SIG-M5 (cell line): ENCODE measurements around the gene COG3.
"Not testable (repeated sequence)": the region's sequence is repeated elsewhere in the genome, so short reads cannot be mapped to it uniquely, and the experiment has no call there.

ENCODE experiments used
- DNase-seq: peaks from one replicate; lab custom pipeline; 2025; lab: John Stamatoyannopoulos, UW

COG3 gene

GRCh38 chr13:45464687-45465453 lies at the start of gene COG3:
Gene COG3, plus strand, starts transcription at chr13:45464939. Its CDS starts 98 bp downstream, at chr13:45465037.
- peak; percentile 98 for DNase-seq

- no peak for DNase-seq
Observed at GRCh38 chr13:45415112-45415511, 49.6 kb upstream of the COG3 start.

GRCh38 chr13:45416516-45417128 lies 48.1 kb upstream of the COG3 start:
- no peak for DNase-seq

GRCh38 chr13:45417790-45418534 lies 46.8 kb upstream of the COG3 start, which contains the start of gene SLC25A30:
Gene SLC25A30, minus strand, starts transcription at chr13:45418373. Its CDS starts 6,948 bp downstream, at chr13:45411425.
- DNase-seq, result peak; percentile 30

- DNase-seq, result not testable (repeated sequence)
Observed at GRCh38 chr13:45419389-45419788, 45.4 kb upstream of the COG3 start.

- DNase-seq, result no peak
Observed at GRCh38 chr13:45419945-45420344, 44.8 kb upstream of the COG3 start.

- DNase-seq, result no peak
Observed at GRCh38 chr13:45422731-45423292, 41.9 kb upstream of the COG3 start.

GRCh38 chr13:45426056-45426841 lies 38.5 kb upstream of the COG3 start:
- DNase-seq, result not testable (repeated sequence)

- DNase-seq, result no peak
Observed at GRCh38 chr13:45432737-45433380, 31.9 kb upstream of the COG3 start.

GRCh38 chr13:45433381-45433790 lies 31.4 kb upstream of the COG3 start:
- DNase-seq, result no peak

- DNase-seq, result no peak
Observed at GRCh38 chr13:45434556-45435371, 30.0 kb upstream of the COG3 start.

- no peak for DNase-seq
Observed at GRCh38 chr13:45436332-45436731, 28.4 kb upstream of the COG3 start.

GRCh38 chr13:45436953-45437352 lies 27.8 kb upstream of the COG3 start:
- no peak for DNase-seq

- no peak for DNase-seq
Observed at GRCh38 chr13:45437947-45438346, 26.8 kb upstream of the COG3 start.

- DNase-seq, result no peak
Observed at GRCh38 chr13:45439008-45439407, 25.7 kb upstream of the COG3 start.

- DNase-seq, result no peak
Observed at GRCh38 chr13:45439781-45440462, 24.8 kb upstream of the COG3 start.

GRCh38 chr13:45441633-45442032 lies 23.1 kb upstream of the COG3 start:
- no peak for DNase-seq

GRCh38 chr13:45445053-45445452 lies 19.7 kb upstream of the COG3 start:
- DNase-seq, result no peak

GRCh38 chr13:45446181-45446580 lies 18.6 kb upstream of the COG3 start:
- no peak for DNase-seq
